Heart left ventricle (tissue), 16 donors: ENCODE data around the gene KRT75. TPM values are rescaled to one million over a fixed set of nuclear protein-coding genes. Genes with fewer than 3 reads are reported as not detected.

Experiments
- ATAC-seq, 4 donors: fragments of 200-7000 bp; cut with Tn5 transposase; one replicate each; pipeline ENCODE4 v1.9.1; 2020 to 2022; ENCODE audit warnings: moderate library complexity in 4 of 4, mild to moderate bottlenecking in 3 of 4, moderate number of reproducible peaks in 1 of 4
- DNase-seq, 5 donors: peaks; one replicate each; pipeline ENCODE4 v3.0.0-alpha.2; 2020
- H3K27ac ChIP-seq, 12 donors: fragments of 200-600 bp; sonication (generic) in 4 of 12; one replicate each; pipeline versions ENCODE4 v1.5.0 to v1.8.0; 2016 to 2022; ENCODE audit warnings: mild to moderate bottlenecking in 2 of 12
- H3K27me3 ChIP-seq, 9 donors: fragments of 200-600 bp; sonication (generic) in 2 of 9; one replicate each; pipeline versions ENCODE4 v1.5.1 to v1.8.0; 2016 to 2022; ENCODE audit warnings: mild to moderate bottlenecking in 3 of 9
- H3K36me3 ChIP-seq, 9 donors: fragments of 200-600 bp; sonication (generic) in 2 of 9; one replicate each; pipeline versions ENCODE4 v1.5.0 to v1.8.0; 2018 to 2022; ENCODE audit warnings: mild to moderate bottlenecking in 2 of 9
- H3K4me1 ChIP-seq, 12 donors: fragments of 200-600 bp; sonication (generic) in 4 of 12; one replicate each; pipeline versions ENCODE4 v1.5.0 to v1.8.0; 2016 to 2022; ENCODE audit warnings: mild to moderate bottlenecking in 3 of 12
- H3K4me3 ChIP-seq, 12 donors: fragments of 200-600 bp; sonication (generic) in 4 of 12; one replicate each; pipeline versions ENCODE4 v1.5.0 to v1.8.0; 2017 to 2022; ENCODE audit warnings: mild to moderate bottlenecking in 9 of 12, moderate library complexity in 4 of 12
- H3K9me3 ChIP-seq, 12 donors: fragments of 200-600 bp; sonication (generic) in 4 of 12; one replicate each; pipeline versions ENCODE4 v1.5.0 to v1.8.0; 2016 to 2022; ENCODE audit warnings: mild to moderate bottlenecking in 1 of 12
- POLR2A ChIP-seq, 2 donors: fragments of 450-650 bp; IDR thresholded peaks; one replicate each; pipeline ENCODE4 v1.6.1; 2017; ENCODE audit warnings: antibody characterized with exemption in 2 of 2, mild to moderate bottlenecking in 2 of 2, moderate library complexity in 2 of 2
- WGBS, 4 donors: extraction: QIAGEN DNeasy Blood & Tissue Kit in 2 of 4; methylation state at CpG; one replicate each; pipeline versions ENCODE4 v1.1.5 to v1.1.7; 2013 to 2018; 5-methylcytosine and 5-hydroxymethylcytosine counted together
- intact Hi-C, 10 donors: fragments of 100-400 bp; cut with DNase I; formaldehyde crosslinking; loops; one replicate each; pipeline versions ENCODE4 v1.11.1 to v1.14.2; 2022
- polyA plus RNA-seq, 2 donors: library from polyadenylated mRNA; stranded (reverse); fragments of 200-250 nt; gene quantifications; one replicate each; pipeline ENCODE4 v1.2.3, GENCODE V29; 2013
- total RNA-seq, 9 donors: library from RNA; depleted of rRNA in 2 of 9; stranded (reverse); fragments of >200 nt in 2 of 9; fragmentation: NEBNext Ultra II Directional in 3 of 9; extraction: Animal tissue kit (Norgen Biotek cat#: 25700) in 3 of 9; gene quantifications; one replicate each; pipeline versions ENCODE4 v1.1.0 to v1.2.4, GENCODE V29; 2016 to 2023
- TF ChIP-seq, protein P1 (sequence below), 12 donors: fragments of 200-600 bp; sonication (generic) in 4 of 12; IDR thresholded peaks; one replicate each; pipeline versions ENCODE4 v1.5.0 to v1.8.0; 2018 to 2022; ENCODE audit warnings: antibody characterized with exemption in 12 of 12, mild to moderate bottlenecking in 5 of 12
- donor health status: ischemic (EF 13 %, LVEDD 7.1; RV severe dilation, severe dysfunction).
- donor health status: healthy with polysubstance abuse.
- donor health status: DM: no; HTN: yes; CAD: no.
- donor health status: DM: no; HTN: no; CAD: no.
- donor health status: ischemic (EF 25% LVEDD 6.9; RV normal size, moderate dysfunction).
- donor health status: ischemic (EF 25% LVEDD 5.7; RV mildly dilated, moderate dysfunction).
- donor health status: healthy.
- donor health status: DM: yes; HTN: yes; CAD: no.
- donor health status: ischemic (EF 35%, LVEDD 5.7; RV mildly dilated, moderate dysfunction).
- donor health status: nonischemic (EF 11% LVEDD 7.7; RV severe dilation, severe dysfunction).
- donor health status: DM: yes; HTN: yes; CAD: no.
- donor health status: PGD.
- donor health status: ischemic (EF 29% LVEDD 5.4; RV normal size, mild dysfunction).
- donor health status: nonischemic (EF 23%, LVEDD 6.1; RV moderate dilation, normal function).

Gene KRT75
- total and polyA plus RNA-seq, 11 donors: not detected

GRCh38 chr12:52434760-52435530 is 774 bp upstream of the KRT75 start:
- ATAC-seq (no peak), DNase-seq (no peak)
- TF ChIP-seq POLR2A (IDR thresholded peaks at IDR 0.05): no peak
- TF ChIP-seq, protein P1, sequence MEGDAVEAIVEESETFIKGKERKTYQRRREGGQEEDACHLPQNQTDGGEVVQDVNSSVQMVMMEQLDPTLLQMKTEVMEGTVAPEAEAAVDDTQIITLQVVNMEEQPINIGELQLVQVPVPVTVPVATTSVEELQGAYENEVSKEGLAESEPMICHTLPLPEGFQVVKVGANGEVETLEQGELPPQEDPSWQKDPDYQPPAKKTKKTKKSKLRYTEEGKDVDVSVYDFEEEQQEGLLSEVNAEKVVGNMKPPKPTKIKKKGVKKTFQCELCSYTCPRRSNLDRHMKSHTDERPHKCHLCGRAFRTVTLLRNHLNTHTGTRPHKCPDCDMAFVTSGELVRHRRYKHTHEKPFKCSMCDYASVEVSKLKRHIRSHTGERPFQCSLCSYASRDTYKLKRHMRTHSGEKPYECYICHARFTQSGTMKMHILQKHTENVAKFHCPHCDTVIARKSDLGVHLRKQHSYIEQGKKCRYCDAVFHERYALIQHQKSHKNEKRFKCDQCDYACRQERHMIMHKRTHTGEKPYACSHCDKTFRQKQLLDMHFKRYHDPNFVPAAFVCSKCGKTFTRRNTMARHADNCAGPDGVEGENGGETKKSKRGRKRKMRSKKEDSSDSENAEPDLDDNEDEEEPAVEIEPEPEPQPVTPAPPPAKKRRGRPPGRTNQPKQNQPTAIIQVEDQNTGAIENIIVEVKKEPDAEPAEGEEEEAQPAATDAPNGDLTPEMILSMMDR (IDR thresholded peaks at IDR 0.05): no peak
- H3K4me3 ChIP-seq: no peak overlapping the region
- no peaks in the 10 kb centered on the region for H3K4me1 ChIP-seq
- intact Hi-C loops: no loop called here
- no peaks in the 10 kb centered on the region for H3K36me3 ChIP-seq
- no peaks in the 10 kb centered on the region for H3K9me3 ChIP-seq
- 93 to 95% (median 93%) methylated on average over 6 of the region's 6 CpGs for WGBS, 4 donors
- no peak overlapping the region for H3K27ac ChIP-seq
- peaks cover 0 to 30% (median 0%) of the 10 kb centered on the region in 9 donors for H3K27me3 ChIP-seq

DNA sequence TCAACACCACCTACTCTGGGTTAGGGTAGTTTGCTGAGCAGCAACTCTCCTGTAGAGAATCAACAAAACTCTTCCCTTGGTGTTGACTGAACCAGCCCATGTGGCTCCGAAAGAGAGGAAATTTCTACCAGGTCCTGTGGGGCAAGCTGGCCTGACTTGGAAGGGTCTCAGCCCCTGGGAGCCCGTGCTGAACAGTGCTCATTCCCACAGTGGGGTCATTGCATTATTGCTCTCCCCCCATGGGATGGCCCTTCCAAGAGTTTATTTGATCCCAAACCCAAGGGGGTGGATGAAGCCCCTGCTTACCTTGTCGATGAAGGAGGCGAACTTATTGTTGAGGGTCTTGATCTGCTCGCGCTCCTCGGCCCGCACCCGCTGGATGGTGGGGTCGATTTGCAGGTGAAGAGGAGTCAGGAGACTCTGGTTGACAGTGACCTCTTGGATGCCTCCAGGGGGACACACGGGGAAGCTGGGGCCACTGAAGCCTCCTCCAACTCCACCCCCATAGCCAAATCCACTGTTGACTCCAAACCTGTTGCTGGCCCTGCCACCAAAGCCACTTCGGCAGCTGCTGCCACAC is 580 bp downstream of the KRT75 start:
- no peaks in the 10 kb centered on the region for H3K4me1 ChIP-seq
- H3K4me3 ChIP-seq: no peak overlapping the region
- H3K27ac ChIP-seq: no peak overlapping the region
- DNase-seq (no peak), ATAC-seq (no peak)
- TF ChIP-seq, protein P1 (IDR thresholded peaks at IDR 0.05): no peak
- TF ChIP-seq POLR2A (IDR thresholded peaks at IDR 0.05): no peak
- H3K36me3 ChIP-seq: no peaks in the 10 kb centered on the region
- intact Hi-C loops: no loop called here
- peaks cover 0 to 38% (median 0%) of the 10 kb centered on the region in 9 donors for H3K27me3 ChIP-seq
- WGBS, 4 donors: 87 to 93% (median 90%) methylated on average over 10 to 12 of the region's 12 CpGs
- no peaks in the 10 kb centered on the region for H3K9me3 ChIP-seq

DNA sequence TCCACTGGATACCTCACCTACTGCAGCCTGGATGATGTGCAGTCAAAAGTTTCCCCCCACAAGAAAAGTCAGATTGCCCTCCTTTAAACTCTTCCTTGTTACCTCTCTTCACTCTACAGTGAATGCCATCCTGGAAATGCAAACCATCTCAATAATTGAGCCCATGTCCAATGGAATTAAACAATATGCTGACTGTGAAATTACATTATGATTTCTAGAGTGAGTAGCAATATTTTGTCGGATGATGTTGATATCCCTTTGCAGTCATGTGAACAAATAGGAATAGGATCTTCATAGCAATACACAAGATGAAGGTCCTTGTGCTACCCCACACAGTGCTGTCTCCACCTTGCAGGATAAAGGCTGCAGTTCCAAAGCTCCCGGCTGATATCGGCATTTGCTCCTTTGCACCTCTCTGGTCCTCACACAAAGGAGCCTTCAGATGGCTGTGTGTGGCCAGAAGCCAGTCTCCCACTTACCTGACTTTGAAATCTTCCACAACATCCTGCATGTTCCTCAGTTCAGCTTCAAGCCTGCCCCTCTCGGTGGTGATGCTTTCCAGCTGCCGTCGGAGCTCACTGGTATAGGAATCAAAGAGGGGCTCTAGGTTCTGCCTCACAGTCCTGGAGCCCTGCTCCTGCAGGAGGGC is 1.5 kb downstream of the KRT75 start:
- Histone ChIP-seq H3K4me1 (no peaks in the 10 kb centered on the region), H3K36me3 (no peaks in the 10 kb centered on the region), H3K4me3 (no peak overlapping the region), H3K27me3 (peaks cover 0 to 38% (median 0%) of the 10 kb centered on the region in 9 donors), H3K27ac (no peak overlapping the region), H3K9me3 (no peaks in the 10 kb centered on the region)
- no peak for DNase-seq
- intact Hi-C loops: no loop called here
- 75 to 93% (median 77%) methylated on average over 6 of the region's 6 CpGs for WGBS, 4 donors
- TF ChIP-seq POLR2A (IDR thresholded peaks at IDR 0.05): no peak
- TF ChIP-seq, protein P1 (IDR thresholded peaks at IDR 0.05): no peak
- no peak for ATAC-seq

DNA sequence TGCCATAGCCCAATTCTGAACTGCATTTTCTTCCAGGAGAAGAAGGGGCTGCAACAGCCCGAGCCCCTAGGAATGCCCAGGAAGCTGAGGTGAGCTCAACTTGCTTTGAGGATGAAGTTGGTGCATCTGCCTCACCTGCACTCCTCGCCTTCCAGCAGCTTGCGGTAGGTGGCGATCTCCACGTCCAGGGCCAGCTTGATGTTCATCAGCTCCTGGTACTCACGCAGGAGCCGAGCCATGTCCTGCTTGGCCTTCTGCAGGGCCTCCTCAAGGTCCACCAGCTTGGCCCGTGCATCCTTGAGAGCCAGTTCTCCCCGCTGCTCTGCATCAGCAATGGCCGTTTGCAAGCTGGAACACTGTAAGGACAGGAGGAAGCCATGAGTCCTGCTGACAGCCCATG is 6.0 kb downstream of the KRT75 start:
- Histone ChIP-seq H3K4me3 (no peak overlapping the region), H3K9me3 (no peaks in the 10 kb centered on the region), H3K36me3 (no peaks in the 10 kb centered on the region), H3K27ac (no peak overlapping the region), H3K27me3 (peaks cover 0 to 22% (median 0%) of the 10 kb centered on the region in 9 donors), H3K4me1 (peaks cover 0 to 5% (median 0%) of the 10 kb centered on the region in 12 donors)
- DNase-seq (no peak), ATAC-seq (no peak)
- TF ChIP-seq POLR2A (IDR thresholded peaks at IDR 0.05): no peak
- TF ChIP-seq, protein P1 (IDR thresholded peaks at IDR 0.05): no peak
- 75 to 89% (median 84%) methylated on average over 9 to 10 of the region's 10 CpGs for WGBS, 4 donors
- intact Hi-C loops: no loop called here
